GM10266 (cell line): ENCODE measurements around the gene ZBTB22.
A peak's percentile ranks its signal among the peaks of the same experiment; 100 is the strongest.

Experiments used
- DNase-seq: peaks from one replicate; pipeline ENCODE4 v3.0.0; 2012; ENCODE audit errors: extremely low spot score
- TF ChIP-seq, protein P1 (sequence below): IDR thresholded peaks from 2 replicates; pipeline ENCODE4 v1.5.1; 2012; ENCODE audit warnings: mild to moderate bottlenecking, low read depth; ENCODE audit not compliant: control insufficient read depth, insufficient read depth; ENCODE audit errors: missing control alignments

The ZBTB22 gene

DNA sequence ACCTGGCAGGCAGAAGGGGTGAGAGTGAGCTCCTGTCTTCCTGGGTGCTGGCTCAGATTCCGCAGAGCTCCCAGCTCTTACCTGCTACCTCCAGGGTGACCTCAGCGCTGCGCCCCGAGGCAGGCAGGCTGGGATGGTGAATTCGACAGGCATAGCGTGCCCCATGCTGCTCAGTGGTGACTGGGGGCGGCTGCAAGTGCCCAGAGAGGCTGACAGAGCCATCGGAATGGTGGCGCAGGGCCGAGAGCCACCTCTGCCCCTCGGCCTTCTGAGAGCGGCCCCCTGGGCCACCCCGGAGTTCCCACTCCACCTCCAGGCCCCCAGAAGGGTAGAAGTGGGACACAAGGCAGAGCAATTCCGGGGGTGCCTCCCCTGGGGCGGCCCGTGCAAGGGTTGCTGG is 13.3 kb downstream of the ZBTB22 start:
- TF ChIP-seq, protein P1, sequence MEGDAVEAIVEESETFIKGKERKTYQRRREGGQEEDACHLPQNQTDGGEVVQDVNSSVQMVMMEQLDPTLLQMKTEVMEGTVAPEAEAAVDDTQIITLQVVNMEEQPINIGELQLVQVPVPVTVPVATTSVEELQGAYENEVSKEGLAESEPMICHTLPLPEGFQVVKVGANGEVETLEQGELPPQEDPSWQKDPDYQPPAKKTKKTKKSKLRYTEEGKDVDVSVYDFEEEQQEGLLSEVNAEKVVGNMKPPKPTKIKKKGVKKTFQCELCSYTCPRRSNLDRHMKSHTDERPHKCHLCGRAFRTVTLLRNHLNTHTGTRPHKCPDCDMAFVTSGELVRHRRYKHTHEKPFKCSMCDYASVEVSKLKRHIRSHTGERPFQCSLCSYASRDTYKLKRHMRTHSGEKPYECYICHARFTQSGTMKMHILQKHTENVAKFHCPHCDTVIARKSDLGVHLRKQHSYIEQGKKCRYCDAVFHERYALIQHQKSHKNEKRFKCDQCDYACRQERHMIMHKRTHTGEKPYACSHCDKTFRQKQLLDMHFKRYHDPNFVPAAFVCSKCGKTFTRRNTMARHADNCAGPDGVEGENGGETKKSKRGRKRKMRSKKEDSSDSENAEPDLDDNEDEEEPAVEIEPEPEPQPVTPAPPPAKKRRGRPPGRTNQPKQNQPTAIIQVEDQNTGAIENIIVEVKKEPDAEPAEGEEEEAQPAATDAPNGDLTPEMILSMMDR: no peak

DNA sequence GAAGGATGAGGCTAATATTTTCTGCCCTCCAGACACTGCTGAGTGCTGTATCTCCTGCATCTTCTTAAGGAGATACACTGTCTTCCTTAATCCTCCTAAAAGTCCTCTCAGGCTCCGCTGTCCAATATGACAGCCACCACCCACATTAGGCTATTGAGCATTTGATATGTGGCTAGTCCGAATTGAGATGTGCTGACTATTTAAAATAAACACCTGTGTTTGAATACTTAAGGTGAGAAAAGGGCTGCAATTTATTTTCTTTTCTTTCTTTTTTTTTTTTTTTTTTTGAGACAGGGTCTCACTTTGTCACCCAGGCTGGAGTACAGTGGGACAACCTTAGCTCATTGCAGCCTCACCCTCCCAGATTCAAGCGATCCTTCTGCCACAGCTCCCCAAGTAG is 15.7 kb downstream of the ZBTB22 start:
- DNase-seq: no peak
- TF ChIP-seq, protein P1: no peak

More for the DNA sequence above, 13.3 kb downstream of the ZBTB22 start:
- DNase-seq: no peak

DNA sequence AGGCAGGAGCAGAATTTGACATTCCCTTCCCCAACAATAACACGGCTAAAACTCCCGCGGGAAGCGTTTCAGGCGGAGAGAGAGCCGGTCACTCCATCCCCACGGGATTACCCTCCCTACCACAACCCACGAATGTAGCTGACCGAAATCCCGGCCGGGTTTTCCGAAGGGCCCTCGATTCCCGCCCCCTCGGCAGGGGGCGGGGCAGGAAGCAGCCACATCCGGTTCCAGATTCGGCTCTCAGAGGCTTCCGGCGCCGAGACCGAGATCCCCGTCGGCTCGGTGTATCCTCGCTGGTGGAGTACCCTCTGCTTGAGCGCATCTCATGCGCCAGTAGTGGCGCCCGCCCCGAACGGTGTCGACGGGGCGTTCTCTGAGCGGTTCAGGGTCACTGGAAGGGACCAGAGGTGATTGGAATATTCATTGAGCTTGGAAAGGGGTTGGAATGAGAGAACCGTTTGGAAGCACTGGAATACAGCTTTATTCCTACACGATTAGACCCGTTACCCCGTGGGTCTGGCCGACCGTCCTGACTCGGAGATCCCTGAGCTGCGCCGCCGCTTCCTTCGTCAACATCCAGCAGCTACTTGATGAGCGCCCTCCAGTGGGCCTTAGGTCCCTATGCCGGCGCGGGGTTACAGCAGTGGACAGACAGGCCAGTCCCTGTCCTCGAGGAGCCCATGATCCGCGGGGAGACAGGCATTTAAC is 18.2 kb downstream of the ZBTB22 start:
- peak; percentile 88 for DNase-seq

DNA sequence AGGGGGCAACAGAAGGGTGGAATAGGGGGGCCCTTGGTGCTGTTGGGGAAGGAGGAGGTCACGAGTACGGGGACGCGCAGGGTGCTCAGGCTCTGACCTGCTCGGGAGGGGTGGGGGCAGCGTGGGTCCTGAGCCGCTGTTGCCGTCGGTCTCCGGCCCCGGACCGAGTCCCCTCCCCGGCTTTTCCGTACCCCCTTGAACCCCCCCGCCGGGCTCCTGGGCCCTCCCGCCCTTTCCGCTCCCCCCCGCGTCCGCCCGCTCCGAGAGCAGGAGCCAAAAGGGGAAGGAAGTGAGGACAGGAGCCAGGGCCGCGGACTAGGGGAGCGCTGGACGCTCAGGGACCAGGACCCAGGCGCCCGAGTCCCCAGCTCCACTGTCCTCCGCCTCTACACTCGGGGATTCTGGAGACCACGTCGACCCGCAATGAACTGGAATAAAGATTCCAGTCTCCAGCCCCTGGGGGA is 18.7 kb downstream of the ZBTB22 start, which contains the start of gene RGL2:
RGL2 (minus strand) TSS at position 170 of the 464 bp plus-strand sequence. CDS start 332 bp downstream, outside the sequence.
- TF ChIP-seq, protein P1: no peak
- peak; percentile 51 for DNase-seq

More for the DNA sequence above, 18.2 kb downstream of the ZBTB22 start:
- TF ChIP-seq, protein P1: peak; percentile 72

DNA sequence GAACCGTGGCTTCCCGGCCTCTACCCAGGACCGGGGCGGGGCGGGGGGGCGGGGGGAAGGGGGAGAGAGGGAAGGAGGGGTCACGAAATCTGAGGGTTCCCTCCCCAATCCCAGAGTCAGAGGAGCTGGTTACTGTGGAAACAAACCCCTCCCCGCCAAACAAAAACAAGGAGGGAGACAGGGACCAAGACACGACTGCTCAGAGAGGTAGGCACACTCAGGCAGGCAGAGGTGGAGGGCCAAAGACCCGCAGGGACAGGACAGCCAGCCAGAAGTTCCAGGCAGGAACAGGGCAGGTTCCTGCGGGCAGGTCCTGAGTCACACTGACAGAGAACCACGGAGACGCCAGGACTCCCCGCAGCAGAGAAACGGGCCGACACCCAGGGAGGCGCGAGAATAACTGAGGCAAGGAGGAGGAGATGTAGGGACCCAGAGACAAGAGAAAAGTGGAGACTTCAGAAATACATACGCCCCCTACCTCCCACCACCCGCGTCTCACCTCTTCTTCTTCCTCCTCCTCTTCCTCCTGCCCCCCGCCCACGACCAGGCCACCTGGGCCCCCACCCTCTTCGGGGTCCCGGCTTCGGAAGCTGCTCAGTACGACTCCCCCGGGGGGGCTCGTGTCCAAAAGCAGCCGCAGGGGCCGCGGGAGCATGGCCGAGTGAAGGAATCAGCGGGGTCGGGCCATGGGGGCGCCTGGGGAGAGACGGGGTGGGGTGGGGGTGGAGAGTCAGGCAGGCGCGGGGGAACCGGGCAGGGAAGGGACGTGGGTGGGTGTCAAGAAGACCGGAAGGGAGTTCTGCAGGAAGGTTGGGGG is 19.4 kb downstream of the ZBTB22 start:
- TF ChIP-seq, protein P1: peak; percentile 12
- DNase-seq: peak; percentile 84

DNA sequence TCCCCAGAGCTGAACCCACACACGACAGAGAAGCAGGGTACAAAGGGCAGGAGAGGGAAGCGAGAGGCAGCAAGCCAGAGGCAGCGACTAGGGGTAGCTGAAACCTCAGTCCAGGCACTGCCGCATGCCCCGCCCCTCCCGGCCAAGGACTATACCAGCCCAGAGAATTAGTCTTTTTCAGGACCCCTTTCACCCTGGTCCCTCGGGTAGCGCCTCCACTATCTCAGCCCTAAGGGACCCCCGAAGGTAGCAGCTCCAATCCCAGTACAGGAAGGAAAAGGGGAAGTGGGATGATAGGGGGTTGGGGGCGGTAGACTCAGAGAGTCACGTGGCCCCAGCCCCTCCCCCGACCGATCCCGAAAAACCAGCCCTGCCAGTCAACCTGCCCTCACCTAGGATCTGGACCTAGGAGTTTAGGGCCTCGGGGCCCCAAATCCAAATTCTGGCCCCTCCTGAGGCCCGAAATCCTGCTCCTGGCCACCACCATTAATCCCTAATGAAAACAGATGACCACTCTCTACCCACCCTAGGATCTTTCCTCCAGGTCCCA is 20.1 kb downstream of the ZBTB22 start:
- DNase-seq: no peak
- TF ChIP-seq, protein P1: no peak
